Measurements from ENCODE around the gene RDH8.

- TF ChIP-seq ZNF670 (tag by site-specific recombination; IDR thresholded peaks at IDR 0.05; ENCODE audit: low read depth): no peak
- TF ChIP-seq TRIM28 (IDR thresholded peaks at IDR 0.05; ENCODE audit: borderline replicate concordance, low read length): no peak
- no peak for TF ChIP-seq HOXA7 (CRISPR knock-in tag; IDR thresholded peaks at IDR 0.05; ENCODE audit: borderline replicate concordance)
- TF ChIP-seq CTCF (tag by site-specific recombination; IDR thresholded peaks at IDR 0.05): no peak
- TF ChIP-seq ZBTB20 (tag by site-specific recombination; IDR thresholded peaks at IDR 0.05): no peak
- TF ChIP-seq MEIS1 (CRISPR knock-in tag; IDR thresholded peaks at IDR 0.05; ENCODE audit: borderline replicate concordance): no peak
- no peak for TF ChIP-seq ZEB2 (tag by site-specific recombination; IDR thresholded peaks at IDR 0.05)
- no peak for TF ChIP-seq ZNF558 (tag by site-specific recombination; IDR thresholded peaks at IDR 0.05)
- TF ChIP-seq ZNF768 (tag by site-specific recombination; IDR thresholded peaks at IDR 0.05): no peak
- no peak for TF ChIP-seq ZFP69B (tag by site-specific recombination; IDR thresholded peaks at IDR 0.05)
Observed at GRCh38 chr19:9995084-9995483, 18.2 kb upstream of the RDH8 start.
